Osteocyte (in vitro differentiated cells): ENCODE results near the gene LRP1B. TPM values are rescaled to one million over a fixed set of nuclear protein-coding genes. Genes with fewer than 3 reads are reported as not detected.

ENCODE experiments used
- DNase-seq: peaks from one replicate; pipeline ENCODE4 v3.0.0; 2021; ENCODE audit warnings: mixed read lengths; ENCODE audit not compliant: unreplicated experiment; ENCODE audit errors: extremely low spot score
- H3K27ac Mint-ChIP-seq: one replicate; pipeline ENCODE4 v1.8.0; 2021; ENCODE audit warnings: mild to moderate bottlenecking, mixed read lengths; ENCODE audit not compliant: unreplicated experiment
- H3K27me3 Mint-ChIP-seq: one replicate; pipeline ENCODE4 v1.8.0; 2021; ENCODE audit warnings: mixed read lengths; ENCODE audit not compliant: unreplicated experiment
- H3K36me3 Mint-ChIP-seq: one replicate; pipeline ENCODE4 v1.8.0; 2021; ENCODE audit warnings: mixed read lengths; ENCODE audit not compliant: unreplicated experiment
- H3K4me1 Mint-ChIP-seq: one replicate; pipeline ENCODE4 v1.8.0; 2021; ENCODE audit warnings: mixed read lengths; ENCODE audit not compliant: unreplicated experiment
- H3K4me3 Mint-ChIP-seq: one replicate; pipeline ENCODE4 v1.8.0; 2021; ENCODE audit warnings: mild to moderate bottlenecking, moderate library complexity, mixed read lengths; ENCODE audit not compliant: unreplicated experiment
- H3K9me3 Mint-ChIP-seq: one replicate; pipeline ENCODE4 v1.8.0; 2021; ENCODE audit warnings: mixed read lengths; ENCODE audit not compliant: unreplicated experiment
- total RNA-seq: library from RNA; stranded (reverse); gene quantifications from 2 replicates; pipeline ENCODE4 v1.2.1, GENCODE V29; 2021
- TF ChIP-seq, protein P1 (sequence below): fragments of 200-600 bp; sonication (generic); IDR thresholded peaks from 2 replicates; pipeline ENCODE4 v1.5.0; 2021; ENCODE audit warnings: antibody characterized with exemption, mild to moderate bottlenecking, moderate library complexity

Gene LRP1B
- total RNA-seq, 1 donor from 2014 or later: 3.6 TPM

- Mint-ChIP-seq H3K4me3 (no peak overlapping the region), H3K9me3 (no peaks in the 10 kb centered on the region), H3K27ac (no peak overlapping the region), H3K27me3 (no peaks in the 10 kb centered on the region), H3K36me3 (no peaks in the 10 kb centered on the region), H3K4me1 (no peaks in the 10 kb centered on the region)
- TF ChIP-seq, protein P1, sequence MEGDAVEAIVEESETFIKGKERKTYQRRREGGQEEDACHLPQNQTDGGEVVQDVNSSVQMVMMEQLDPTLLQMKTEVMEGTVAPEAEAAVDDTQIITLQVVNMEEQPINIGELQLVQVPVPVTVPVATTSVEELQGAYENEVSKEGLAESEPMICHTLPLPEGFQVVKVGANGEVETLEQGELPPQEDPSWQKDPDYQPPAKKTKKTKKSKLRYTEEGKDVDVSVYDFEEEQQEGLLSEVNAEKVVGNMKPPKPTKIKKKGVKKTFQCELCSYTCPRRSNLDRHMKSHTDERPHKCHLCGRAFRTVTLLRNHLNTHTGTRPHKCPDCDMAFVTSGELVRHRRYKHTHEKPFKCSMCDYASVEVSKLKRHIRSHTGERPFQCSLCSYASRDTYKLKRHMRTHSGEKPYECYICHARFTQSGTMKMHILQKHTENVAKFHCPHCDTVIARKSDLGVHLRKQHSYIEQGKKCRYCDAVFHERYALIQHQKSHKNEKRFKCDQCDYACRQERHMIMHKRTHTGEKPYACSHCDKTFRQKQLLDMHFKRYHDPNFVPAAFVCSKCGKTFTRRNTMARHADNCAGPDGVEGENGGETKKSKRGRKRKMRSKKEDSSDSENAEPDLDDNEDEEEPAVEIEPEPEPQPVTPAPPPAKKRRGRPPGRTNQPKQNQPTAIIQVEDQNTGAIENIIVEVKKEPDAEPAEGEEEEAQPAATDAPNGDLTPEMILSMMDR: no peak
- no peak for DNase-seq
Observed at GRCh38 chr2:140384946-140385345, 1745.9 kb downstream of the LRP1B start.

GRCh38 chr2:140383781-140384180, 1747.0 kb downstream of the LRP1B start:
- no peak overlapping the region for H3K4me3 Mint-ChIP-seq
- no peak for DNase-seq

DNA sequence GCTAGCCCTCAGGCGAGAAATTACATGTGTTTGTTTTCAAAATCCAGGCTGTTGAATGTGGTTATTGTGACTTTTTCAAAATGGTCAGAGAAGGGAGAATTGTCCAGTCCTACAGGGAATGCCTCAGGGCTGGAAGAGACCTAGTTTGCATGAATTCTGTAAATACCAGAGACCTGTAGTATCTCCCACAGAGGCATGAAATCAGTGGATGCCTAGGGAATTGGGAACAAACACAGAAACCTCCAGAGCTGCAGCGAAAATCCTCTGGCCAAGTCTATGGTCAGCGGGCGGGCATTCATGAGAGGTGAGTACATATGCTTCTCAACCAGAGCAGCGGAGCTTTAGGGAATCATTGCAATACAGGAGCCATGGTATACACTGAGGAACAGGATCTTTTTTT, 1754.1 kb downstream of the LRP1B start:
- Mint-ChIP-seq H3K36me3 (no peaks in the 10 kb centered on the region), H3K4me1 (peaks cover 12% of the 10 kb centered on the region), H3K27me3 (no peaks in the 10 kb centered on the region), H3K4me3 (no peak overlapping the region), H3K27ac (peak overlapping the region; percentile 36), H3K9me3 (no peaks in the 10 kb centered on the region)
- TF ChIP-seq, protein P1: no peak
- no peak for DNase-seq

More at GRCh38 chr2:140383781-140384180, 1747.0 kb downstream of the LRP1B start:
- no peaks in the 10 kb centered on the region for H3K36me3 Mint-ChIP-seq
- TF ChIP-seq, protein P1: no peak
- no peak overlapping the region for H3K27ac Mint-ChIP-seq
- H3K27me3 Mint-ChIP-seq: no peaks in the 10 kb centered on the region
- no peaks in the 10 kb centered on the region for H3K9me3 Mint-ChIP-seq
- H3K4me1 Mint-ChIP-seq: no peaks in the 10 kb centered on the region

DNA sequence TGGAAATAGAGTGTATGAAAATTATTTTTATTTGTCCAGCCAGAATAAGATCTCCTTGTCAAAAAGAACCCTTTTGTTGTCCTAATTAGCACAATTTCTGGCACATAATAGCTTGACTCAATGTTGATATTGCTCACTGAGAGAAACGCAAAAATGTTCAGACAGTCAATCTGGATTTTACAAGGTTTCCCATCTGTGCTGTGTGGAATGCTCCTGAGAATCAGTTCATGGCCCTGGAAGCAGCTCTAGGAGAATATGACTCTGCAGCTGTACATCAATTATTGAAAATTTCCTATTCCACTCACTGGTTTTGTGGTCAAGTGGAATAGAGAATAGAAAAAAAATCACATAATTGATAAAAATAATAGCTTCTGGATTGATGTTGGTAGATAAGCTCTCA, 1767.7 kb downstream of the LRP1B start:
- H3K4me1 Mint-ChIP-seq: no peaks in the 10 kb centered on the region
- H3K4me3 Mint-ChIP-seq: no peak overlapping the region
- no peak for DNase-seq
- no peaks in the 10 kb centered on the region for H3K27me3 Mint-ChIP-seq
- H3K36me3 Mint-ChIP-seq: no peaks in the 10 kb centered on the region
- H3K27ac Mint-ChIP-seq: no peak overlapping the region
- TF ChIP-seq, protein P1: no peak
- no peaks in the 10 kb centered on the region for H3K9me3 Mint-ChIP-seq

DNA sequence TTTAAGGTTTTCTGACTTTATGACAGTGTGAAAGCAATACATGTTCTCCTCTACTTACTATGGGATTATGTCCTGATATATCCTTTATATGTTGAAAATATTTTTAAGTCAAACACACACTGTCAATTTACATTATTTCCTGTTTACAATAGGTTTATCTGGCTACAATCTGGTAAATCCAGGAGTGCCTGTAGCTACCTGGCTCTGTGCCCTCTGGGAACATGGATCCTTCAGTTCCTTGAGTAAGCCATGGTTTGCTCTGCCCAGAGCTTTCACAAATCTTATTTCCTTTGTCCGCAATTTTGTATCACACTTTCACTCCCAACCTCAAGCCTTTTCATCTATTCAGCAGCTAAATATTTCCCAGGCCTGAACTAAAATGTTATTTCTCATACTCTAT, 1768.5 kb downstream of the LRP1B start:
- Mint-ChIP-seq H3K4me1 (no peaks in the 10 kb centered on the region), H3K36me3 (no peaks in the 10 kb centered on the region), H3K27ac (no peak overlapping the region), H3K9me3 (no peaks in the 10 kb centered on the region), H3K27me3 (no peaks in the 10 kb centered on the region), H3K4me3 (no peak overlapping the region)
- TF ChIP-seq, protein P1: no peak
- DNase-seq: no peak
